Measurements from ENCODE around the gene C1orf87.

DNA sequence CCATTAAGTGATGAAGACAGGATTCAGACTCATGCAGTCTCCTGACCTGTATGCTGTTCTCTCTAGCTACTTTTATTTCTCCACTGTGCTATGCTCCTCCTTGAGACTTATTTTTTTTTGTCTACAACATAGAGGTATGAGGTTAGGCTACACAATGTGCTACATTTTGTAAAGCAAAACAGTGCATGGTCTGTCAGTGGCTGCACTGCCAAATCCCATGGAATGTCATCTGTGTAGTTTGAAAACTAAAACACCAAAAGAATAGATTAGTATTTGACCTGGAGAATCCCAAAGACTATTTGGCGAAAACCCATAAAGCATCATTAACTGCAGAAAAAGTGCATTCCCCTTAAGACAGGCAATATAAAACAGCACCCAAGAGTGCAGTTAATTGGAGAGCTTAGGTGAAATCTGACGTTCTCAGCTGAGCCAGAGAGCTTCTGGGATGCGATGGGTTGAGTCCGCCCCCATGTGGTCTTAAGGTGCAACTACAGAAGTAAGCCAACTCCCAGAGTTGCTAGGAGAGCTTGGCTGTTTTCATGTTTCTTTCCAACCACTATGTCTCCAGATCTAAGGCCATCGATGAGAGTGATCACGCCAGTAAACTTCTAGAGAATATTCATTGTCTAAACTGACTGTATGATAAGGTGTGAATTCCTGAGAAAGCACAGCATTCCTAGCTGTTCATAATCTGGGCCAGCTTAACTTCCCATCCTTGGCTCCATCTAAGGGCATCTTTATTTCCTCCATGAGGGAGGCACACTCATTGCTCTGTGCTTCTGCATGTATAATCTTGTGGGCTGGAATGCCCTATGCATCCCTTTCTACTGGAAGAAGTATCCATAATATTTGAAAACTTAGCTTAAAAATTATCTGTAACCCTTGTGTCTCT lies 126.3 kb downstream of the C1orf87 start:
- TF ChIP-seq, protein P1, sequence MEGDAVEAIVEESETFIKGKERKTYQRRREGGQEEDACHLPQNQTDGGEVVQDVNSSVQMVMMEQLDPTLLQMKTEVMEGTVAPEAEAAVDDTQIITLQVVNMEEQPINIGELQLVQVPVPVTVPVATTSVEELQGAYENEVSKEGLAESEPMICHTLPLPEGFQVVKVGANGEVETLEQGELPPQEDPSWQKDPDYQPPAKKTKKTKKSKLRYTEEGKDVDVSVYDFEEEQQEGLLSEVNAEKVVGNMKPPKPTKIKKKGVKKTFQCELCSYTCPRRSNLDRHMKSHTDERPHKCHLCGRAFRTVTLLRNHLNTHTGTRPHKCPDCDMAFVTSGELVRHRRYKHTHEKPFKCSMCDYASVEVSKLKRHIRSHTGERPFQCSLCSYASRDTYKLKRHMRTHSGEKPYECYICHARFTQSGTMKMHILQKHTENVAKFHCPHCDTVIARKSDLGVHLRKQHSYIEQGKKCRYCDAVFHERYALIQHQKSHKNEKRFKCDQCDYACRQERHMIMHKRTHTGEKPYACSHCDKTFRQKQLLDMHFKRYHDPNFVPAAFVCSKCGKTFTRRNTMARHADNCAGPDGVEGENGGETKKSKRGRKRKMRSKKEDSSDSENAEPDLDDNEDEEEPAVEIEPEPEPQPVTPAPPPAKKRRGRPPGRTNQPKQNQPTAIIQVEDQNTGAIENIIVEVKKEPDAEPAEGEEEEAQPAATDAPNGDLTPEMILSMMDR (IDR thresholded peaks at IDR 0.05): peak; percentile 92
- TF ChIP-seq, protein P2, sequence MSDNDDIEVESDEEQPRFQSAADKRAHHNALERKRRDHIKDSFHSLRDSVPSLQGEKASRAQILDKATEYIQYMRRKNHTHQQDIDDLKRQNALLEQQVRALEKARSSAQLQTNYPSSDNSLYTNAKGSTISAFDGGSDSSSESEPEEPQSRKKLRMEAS (IDR thresholded peaks at IDR 0.05; ENCODE audit: low read depth): no peak
- TF ChIP-seq, protein P3, sequence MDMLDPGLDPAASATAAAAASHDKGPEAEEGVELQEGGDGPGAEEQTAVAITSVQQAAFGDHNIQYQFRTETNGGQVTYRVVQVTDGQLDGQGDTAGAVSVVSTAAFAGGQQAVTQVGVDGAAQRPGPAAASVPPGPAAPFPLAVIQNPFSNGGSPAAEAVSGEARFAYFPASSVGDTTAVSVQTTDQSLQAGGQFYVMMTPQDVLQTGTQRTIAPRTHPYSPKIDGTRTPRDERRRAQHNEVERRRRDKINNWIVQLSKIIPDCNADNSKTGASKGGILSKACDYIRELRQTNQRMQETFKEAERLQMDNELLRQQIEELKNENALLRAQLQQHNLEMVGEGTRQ (IDR thresholded peaks at IDR 0.05; ENCODE audit: borderline replicate concordance, low read depth, low read length): no peak
- TF ChIP-seq CHD2 (IDR thresholded peaks at IDR 0.05; ENCODE audit: low read length, partially characterized antibody) (peak; percentile 20), POLR2AphosphoS5 (IDR thresholded peaks at IDR 0.05; ENCODE audit: low read depth, low read length) (no peak), JUND (IDR thresholded peaks at IDR 0.05) (no peak), ELF1 (IDR thresholded peaks at IDR 0.05) (no peak), RAD21 (IDR thresholded peaks at IDR 0.05; ENCODE audit: low read length) (peak; percentile 92), TEAD4 (IDR thresholded peaks at IDR 0.05; ENCODE audit: borderline replicate concordance, insufficient read depth) (no peak)
- TF ChIP-seq, protein P4, sequence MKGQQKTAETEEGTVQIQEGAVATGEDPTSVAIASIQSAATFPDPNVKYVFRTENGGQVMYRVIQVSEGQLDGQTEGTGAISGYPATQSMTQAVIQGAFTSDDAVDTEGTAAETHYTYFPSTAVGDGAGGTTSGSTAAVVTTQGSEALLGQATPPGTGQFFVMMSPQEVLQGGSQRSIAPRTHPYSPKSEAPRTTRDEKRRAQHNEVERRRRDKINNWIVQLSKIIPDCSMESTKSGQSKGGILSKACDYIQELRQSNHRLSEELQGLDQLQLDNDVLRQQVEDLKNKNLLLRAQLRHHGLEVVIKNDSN (IDR thresholded peaks at IDR 0.05; ENCODE audit: borderline replicate concordance, low read depth): no peak
- TF ChIP-seq, protein P5, sequence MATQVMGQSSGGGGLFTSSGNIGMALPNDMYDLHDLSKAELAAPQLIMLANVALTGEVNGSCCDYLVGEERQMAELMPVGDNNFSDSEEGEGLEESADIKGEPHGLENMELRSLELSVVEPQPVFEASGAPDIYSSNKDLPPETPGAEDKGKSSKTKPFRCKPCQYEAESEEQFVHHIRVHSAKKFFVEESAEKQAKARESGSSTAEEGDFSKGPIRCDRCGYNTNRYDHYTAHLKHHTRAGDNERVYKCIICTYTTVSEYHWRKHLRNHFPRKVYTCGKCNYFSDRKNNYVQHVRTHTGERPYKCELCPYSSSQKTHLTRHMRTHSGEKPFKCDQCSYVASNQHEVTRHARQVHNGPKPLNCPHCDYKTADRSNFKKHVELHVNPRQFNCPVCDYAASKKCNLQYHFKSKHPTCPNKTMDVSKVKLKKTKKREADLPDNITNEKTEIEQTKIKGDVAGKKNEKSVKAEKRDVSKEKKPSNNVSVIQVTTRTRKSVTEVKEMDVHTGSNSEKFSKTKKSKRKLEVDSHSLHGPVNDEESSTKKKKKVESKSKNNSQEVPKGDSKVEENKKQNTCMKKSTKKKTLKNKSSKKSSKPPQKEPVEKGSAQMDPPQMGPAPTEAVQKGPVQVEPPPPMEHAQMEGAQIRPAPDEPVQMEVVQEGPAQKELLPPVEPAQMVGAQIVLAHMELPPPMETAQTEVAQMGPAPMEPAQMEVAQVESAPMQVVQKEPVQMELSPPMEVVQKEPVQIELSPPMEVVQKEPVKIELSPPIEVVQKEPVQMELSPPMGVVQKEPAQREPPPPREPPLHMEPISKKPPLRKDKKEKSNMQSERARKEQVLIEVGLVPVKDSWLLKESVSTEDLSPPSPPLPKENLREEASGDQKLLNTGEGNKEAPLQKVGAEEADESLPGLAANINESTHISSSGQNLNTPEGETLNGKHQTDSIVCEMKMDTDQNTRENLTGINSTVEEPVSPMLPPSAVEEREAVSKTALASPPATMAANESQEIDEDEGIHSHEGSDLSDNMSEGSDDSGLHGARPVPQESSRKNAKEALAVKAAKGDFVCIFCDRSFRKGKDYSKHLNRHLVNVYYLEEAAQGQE (IDR thresholded peaks at IDR 0.05; ENCODE audit: low read depth, low read length): no peak

All from SK-N-SH (cell line).